NCI-H1436 (cell line): ENCODE results near the gene ARHGAP24.
"Not testable (repeated sequence)": the region's sequence is repeated elsewhere in the genome, so short reads cannot be mapped to it uniquely, and the experiment has no call there.

Experiments used
- DNase-seq: peaks from one replicate; lab custom pipeline; 2025; lab: John Stamatoyannopoulos, UW

Gene ARHGAP24

DNA sequence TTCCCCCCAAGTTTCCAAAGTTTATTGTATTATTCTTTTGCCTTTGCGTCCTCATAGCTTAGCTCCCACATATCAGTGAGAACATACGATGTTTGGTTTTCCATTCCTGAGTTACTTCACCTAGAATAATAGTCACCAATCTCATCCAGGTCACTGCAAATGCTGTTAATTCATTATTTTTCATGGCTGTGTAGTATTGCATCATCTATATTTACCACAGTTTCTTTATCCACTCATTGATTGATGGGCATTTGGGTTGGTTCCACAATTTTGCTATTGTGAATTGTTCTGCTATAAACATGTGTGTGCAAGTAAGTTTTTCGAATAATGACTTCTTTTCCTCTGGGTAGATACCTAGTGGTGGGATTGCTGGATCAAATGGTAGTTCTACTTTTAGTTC lies 43.6 kb downstream of the ARHGAP24 start:
- not testable (repeated sequence) for DNase-seq

DNA sequence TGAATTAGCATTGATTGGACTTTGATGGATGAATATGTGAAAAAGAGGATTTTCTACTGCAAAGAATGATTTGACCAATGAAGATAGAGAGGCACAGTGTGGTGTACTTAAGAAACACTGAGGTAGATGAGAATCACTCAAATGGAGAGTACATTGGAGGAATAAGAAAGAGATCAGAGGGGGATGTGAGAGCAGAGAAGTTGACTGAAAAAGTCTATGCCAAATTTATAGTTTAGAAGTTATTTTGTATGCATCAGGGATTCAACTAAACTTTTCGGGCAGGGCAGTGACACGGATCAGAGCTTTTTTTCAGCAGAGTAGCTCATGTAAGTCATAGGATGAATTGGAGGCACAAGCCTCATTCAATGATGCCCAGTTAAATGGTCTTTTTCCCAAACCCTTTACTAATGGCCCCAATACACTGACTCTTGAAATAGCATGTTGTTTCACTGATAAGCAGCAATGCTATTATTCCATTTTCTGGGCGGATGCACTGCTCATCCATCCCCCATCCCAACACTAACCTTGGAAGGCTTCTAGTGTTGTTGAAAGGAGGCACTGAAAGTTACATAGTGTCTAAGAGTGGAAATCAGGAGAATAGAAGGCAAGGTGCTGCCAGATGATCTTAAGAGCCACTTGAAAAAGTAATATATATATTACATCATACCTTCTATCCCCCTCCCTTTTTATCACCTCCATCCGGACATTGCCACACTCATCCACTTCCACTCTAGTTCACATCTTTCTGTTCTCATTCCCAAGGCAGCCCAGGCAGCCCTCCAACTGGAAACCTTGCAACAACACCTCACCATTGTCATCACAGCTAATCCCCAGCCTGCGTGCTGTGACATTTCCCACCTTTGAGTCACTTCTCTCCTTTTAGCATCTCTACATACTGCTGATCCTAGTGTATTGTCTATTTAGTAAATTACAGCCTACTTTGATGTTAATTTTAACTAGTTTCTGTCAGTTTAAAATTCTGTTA lies 46.1 kb downstream of the ARHGAP24 start:
- DNase-seq = no peak

DNA sequence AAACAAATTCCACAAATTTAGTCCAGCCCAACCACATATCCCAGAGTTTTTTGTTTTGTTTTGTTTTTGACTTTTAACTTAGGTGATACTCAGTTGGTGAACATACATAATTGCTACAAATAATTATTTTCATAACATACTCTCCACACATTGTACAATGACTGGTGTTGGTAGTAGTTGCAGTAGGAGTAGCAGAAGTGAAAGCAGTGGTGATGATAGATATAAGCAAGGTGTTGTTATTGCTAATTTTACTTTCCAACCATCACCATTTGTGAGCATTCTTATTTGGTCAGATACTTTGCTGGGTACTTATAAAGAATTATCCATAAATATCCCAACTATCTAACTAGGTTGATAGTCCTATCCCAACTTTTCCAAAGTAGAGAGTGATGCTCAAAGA lies 47.3 kb downstream of the ARHGAP24 start:
- no peak for DNase-seq

DNA sequence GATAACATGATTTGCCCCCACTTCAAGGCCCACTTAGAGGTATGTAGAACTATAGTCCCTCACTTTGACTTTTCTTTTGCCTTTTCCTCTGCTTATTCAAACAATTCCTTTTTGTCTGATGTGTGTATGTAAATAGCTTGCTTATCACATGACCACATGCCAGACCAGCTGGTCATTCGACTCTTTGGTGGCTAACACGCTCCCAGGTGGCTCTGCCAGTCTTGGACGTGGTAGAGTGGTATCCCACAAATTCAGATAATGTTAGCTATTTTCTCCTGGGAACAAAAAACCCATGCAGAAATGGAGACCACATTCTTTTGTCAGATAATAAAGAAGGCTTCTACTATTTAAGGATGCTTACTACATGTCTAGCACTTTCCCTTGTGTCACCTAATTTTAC lies 47.9 kb downstream of the ARHGAP24 start:
- no peak for DNase-seq

DNA sequence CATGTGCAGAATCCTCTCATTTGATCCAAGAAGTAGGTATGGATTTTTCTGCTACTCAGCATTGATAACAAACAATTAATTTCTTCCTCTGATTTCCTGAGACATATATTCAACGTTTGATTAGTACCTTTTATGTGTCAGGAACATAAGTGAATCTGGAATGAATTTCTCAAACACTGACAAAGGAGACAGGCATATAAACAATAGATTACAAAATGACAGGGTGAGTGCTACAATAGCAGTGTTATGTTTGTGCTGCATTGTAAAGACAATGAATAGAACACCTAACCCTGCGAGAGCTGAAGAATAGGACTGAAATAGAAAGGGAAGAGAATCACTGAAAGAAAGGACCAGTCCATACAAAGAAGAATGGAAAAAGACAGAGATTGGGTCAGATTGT lies 52.9 kb downstream of the ARHGAP24 start:
- DNase-seq = no peak

DNA sequence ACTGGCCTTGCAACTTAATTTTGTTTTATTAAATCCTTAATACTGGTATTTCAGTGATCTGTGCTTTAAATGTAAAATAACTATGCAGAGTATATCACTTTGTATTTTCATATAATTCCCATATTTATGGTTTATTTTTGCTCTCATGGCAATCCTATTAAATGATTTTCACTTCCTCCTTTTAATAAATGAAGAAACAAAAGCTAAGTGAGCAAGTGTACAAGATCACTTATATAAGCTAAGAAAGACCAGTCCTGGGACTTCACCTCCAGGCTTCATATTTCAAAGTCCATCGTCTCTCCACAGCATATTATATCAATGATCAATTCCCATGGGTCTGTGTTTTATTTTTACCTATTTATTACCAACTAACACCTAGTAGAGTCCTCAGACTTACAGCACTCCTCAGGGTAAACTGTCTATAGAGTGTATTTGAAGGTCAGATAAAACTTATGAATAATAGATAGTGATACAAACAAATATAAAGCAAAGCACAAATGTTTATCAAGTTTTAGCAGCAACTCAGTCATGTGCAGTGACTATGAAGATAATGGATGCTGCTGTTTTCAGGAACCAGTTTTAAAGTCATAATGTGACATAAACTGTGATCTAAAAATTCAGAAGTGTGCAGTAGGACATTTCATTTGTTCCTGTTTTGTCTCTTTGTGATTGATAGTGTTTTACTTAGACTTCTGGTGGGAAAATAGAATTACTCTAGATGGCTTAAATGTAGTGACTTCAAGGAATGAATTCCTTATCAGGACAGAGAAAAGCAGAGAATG lies 56.8 kb downstream of the ARHGAP24 start:
- DNase-seq = no peak

DNA sequence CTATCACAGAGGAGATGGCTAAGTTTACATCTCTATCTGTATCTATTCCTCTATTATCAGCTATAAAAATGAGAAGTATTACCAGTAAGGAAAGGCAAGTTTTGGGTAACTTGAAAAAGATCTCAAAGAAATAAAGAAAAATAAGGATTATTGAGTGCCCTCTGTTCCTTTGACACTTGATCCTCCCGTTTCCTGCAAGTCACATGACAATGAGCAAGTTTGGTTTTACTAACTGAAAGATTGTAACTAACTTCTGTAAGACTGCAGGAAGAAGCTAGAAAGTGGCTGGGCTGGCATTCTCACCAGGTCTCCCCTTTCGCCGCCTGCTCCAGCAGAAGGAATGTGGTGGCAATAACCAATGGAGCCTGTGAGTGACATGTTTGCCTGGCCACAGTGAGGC lies 59.2 kb downstream of the ARHGAP24 start:
- DNase-seq = no peak

DNA sequence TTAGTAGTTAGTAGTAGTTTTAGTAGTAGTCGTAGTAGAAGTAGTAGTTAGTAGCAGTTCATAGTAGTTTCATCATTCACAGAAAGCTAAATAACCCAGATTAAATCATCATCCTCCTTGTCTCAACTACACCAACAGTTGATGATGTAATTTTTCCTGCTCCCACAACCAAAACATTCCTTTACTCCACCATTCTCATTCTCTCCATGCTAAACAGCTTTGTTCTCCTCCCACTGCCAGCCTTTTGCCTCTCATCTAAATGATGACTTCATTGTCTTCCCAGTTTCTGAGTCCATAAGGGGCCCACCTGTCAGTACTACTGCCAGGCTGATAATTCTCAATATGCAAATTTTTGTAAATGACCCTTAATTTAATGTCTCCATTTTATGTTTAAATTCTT lies 68.9 kb downstream of the ARHGAP24 start:
- DNase-seq = no peak

DNA sequence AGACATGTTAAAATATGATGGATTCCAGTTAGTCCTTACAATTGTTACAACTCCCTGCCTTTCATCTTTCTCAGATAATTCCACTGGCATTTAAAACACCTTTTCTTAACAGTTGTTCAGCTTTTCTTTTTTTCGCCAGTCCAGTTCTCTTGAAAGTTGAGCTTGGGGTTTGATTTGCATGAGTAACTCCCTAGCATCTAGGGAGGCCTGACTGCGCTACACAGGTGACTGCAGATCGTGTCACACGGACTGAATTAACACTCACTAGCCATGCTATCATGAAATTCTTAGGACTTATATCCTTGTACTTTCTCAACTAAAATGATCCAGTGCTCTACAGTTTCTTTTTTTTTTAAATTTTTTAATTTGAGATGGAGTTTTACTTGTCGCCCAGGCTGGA lies 69.8 kb downstream of the ARHGAP24 start:
- DNase-seq = no peak

DNA sequence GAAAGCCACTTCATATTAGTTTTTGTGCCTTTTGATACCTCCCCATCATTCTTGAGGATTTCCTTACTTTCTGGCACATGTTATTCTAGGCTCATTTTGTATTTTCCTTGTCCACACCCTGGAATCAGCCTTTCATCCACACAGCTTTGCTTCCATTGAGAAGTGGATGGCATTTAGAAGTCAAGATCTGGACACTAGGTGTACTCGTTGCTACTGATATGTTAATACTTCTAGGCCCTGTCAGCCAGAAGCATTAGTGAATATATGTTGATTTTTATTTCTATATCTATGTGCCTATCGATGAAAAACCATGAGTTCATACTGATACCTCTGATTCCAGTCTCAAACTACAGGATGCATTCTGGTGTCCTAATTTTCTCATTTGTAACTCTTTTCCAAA lies 73.2 kb downstream of the ARHGAP24 start:
- DNase-seq = no peak

DNA sequence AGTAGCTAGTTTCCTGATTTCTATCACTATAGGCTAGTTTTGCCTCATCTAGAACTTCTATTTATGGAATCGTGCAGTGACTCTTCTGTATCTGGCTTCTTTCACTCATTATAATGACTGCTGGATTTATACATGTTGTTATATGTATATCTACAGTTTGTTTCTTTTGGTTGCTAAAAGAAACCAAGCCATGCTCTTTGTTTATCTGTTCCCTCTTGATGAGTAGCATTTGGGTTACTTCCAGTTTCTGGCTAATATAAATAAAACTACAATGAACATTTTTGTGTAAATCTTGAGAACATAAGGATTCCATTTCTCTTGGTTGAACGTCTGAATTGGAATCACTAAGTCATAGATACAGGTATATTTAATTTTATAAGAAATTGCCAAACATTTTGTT lies 73.9 kb downstream of the ARHGAP24 start:
- DNase-seq = no peak

DNA sequence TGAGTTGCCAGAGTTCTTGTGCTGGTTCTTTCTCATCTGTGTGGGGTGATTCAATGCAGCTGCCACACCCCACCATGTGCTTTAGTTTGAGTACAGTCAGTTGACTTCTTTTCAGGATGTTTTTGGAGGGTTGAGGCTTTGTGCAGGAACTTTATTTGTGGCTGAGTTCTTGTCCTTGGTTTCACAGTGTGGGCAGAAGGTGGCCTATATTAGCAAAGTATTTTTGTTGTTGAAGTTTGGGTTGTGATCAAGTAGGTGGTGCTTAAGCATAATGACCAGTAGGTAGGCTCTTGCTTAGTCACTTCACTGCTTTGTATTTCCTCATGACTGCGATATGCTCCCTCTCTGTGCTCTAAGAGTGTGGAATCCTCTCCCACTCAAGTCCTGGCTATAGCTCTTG lies 80.3 kb downstream of the ARHGAP24 start:
- no peak for DNase-seq

DNA sequence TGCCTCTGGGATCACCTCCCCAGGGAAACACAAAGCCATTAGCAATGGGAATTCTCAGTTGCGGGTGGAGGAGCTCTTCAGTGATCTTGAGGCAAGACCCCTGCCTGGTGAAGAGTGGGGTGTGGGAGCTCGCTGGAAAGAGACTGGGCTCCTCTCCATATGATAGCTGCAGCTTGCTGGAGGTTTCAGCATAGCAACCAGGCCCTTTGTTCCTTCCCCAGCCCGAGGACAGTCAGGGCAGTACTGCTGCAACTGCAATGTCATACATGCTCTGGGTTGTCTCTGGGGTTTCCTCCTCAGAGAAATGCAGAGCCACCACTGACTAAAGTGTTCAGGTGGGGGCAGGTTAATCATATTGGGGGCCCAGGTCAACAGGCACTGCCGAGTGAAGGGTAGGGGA lies 81.3 kb downstream of the ARHGAP24 start:
- no peak for DNase-seq

DNA sequence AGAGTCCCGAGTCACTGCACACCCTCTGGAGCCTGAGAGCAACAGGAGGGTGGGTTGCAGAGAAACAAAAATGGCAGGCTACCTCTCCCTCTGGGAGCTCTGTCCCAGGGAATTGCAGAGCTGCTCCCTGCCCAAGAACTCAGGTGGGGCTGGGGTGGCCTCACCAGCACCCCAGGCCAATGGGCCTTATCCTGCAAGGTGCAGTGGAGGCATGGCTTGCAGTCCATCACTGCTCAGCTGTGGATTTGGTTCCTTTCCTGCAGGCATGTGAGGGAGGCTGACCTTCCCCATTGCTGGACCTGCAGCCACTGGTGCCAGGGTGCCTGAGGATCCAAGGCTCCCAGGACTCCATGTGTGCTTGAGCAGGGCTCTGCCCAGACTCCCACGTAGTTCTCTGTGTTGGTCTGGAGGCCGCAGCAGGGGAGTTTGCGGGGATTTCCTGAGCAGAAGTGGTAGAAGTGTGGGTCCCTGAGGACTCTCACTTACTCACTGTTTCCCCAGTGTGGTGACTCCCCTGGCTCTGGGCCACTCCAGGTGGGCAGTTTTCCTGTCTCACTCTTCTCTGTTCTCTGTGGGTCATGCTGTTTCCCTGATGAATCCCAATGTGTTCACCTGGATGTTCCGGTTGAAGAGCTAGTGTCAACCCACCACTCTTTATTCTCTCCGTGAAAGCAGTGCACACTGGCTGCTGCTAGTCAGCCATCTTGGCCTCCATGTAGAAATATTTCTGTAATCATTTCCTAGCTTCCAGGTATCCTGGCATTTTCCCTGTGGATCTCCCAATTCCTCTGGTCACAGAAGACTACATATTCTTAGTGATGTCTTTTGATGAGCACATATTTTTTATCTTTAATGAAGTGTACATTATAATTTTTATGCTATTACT lies 82.3 kb downstream of the ARHGAP24 start:
- DNase-seq = no peak

DNA sequence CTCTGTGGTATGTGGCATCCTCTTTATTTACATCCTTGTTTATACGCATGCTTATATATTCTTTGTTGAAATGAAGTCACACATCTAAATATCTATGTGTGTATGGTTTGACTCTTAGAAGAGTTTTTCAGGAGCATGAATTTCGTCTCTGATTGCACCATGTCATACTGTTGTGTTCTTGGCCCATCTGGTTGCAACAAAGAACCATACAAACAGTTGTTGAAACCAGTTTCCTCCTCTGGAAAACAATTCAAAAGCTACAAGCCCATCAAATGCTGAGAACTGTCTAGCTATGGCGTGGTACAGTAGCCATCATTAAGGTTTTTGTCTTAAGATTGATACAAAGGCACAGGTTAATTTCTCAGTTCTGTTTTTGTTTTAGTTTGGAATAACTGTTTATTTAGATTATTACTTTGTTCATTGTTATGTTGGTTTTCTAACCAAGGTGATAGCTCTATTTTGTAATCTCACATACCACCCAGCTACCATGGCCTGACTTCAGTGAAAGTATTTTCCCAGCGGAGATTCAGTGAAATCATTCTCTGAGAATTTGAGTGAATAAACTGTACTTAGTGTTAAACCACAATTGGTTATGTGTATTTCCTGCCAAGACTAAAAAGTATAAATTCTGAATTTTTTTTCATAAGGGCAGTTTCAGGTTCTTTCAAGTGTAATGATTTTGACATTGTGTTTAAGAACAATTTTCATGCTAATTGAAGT lies 91.0 kb downstream of the ARHGAP24 start:
- DNase-seq = no peak

DNA sequence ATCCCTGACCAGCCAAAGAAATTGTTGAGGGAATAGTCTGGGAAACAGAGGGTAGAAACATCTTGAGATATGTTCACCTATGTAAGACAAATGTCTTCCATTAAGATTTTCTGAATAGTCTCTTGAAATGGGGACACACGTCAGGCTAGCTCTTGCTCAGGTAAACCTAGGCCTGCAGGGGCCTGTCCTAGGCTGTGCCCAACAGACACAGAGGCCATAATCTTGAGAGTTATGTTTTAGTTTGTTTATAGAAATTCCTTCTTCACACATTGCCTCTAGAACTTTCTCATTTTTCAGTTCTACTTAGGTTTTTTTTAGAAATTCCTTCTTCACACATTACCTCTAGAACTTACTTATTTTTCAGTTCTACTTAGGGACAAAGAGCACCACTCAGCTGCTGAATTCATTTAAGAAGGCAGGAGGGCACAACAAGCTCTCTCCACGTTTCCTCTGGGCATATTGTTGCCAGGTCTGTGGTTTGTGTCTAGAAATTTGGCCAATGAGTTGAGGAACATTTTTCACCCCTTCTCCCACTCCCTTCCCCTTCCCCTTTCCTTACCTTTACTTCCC lies 94.9 kb downstream of the ARHGAP24 start:
- DNase-seq = no peak

DNA sequence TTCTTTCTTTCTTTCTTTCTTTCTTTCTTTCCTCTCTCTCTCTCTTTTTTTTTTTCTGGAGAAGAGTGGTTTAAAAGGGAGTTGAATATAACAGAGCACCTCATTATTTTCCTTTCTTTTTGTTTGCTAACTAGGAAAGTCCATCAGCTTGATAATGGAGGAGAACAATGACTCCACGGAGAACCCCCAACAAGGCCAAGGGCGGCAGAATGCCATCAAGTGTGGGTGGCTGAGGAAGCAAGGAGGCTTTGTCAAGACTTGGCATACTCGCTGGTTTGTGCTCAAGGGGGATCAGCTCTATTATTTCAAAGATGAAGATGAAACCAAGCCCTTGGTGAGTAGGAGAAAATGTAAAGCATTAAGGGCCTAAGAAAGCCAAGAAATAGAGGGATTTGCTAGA lies 95.4 kb downstream of the ARHGAP24 start:
- no peak for DNase-seq

DNA sequence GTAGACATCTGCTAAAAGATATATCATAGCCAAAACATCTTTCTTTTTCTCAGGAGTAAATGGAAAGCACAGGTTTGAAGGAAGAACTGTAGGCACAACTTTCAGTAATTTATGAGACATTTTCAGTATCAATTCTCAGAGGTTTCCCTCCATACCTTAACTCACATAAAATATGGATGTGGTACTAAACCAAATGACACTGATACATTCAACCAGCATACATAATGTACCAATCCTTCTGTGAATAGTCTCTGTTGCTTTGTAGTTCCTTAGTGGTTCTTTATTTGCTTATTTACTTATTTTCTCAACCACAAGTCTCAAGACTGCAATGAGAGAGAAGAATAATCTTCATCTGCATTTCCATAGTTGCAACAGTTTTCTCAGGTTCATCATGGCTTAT lies 96.1 kb downstream of the ARHGAP24 start:
- no peak for DNase-seq

DNA sequence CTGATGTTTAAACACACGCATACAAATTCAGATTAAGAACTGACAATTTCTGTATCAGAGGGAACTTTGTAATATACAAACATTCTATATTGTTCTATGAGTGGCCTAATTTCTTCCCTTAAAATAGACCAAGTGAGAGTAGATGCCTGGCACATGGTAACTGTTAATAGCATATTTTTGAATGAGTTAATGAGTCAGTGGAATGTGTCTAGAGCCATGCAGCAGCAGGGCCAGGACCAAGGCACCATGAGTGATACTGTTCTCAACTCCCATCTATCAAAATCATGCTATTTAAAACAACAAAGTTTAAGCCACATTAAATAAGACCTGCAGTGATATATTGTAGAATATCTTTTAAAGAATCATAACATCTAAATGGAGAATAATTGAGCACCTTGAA lies 98.3 kb downstream of the ARHGAP24 start:
- DNase-seq = no peak

DNA sequence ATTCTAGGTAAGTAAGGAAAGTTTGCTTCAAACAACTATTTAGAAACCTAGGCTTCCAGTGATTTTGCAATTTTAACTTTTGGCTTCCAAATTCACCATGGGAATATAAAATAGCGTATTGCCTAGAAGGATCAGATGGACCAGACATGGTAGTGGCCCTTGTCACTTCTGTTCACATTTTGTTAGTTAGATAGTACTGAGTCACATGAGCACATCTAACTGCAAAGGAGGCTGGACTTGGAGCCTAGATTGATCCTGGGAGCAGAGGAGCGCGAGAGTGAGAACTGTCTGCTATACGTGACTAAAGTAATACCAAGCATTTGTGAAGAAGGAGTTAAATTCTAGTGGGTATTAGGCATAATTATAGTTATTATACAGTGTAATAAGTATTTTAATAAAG lies 102.4 kb downstream of the ARHGAP24 start:
- no peak for DNase-seq

DNA sequence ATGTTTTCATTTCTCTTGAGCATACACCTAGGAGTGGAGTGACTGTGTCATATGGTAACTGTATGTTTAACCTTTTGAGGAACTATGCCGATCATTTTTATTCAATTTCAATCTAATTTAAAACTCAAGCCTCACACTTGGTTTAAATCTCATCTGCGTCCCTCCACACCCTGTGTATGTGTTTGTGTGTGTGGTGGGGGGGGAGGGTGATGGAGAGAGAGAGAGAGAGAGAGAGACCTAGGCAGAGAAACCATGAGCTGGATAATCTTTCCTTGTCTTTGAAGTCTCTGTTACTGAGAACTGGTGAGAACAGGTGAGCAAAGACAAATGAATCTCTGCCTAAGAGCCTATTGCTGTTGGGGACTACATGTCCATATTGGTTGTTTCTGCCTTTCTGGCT lies 105.0 kb downstream of the ARHGAP24 start:
- DNase-seq = no peak
